OCI-LY3 (cell line): ENCODE data around the gene NME5.
"Not testable (repeated sequence)": the region's sequence is repeated elsewhere in the genome, so short reads cannot be mapped to it uniquely, and the experiment has no call there.

Source experiments
- H2AFZ ChIP-seq: fragments of 200-600, 300-600 bp; shearing (Covaris generic); 2 replicates; pipeline ENCODE4 v1.6.0; 2014; ENCODE audit warnings: antibody characterized with exemption, low read depth, low read length
- H3K27ac ChIP-seq: fragments of 200-600, 300-600 bp; sonication (generic); 2 replicates; pipeline ENCODE4 v1.5.1; 2014; ENCODE audit warnings: mild to moderate bottlenecking, low read length, moderate library complexity, mixed read lengths
- H3K27me3 ChIP-seq: fragments of 200-600, 300-600 bp; sonication (generic); 2 replicates; pipeline ENCODE4 v1.6.1; 2014; ENCODE audit warnings: low read depth, low read length, mixed read lengths
- H3K36me3 ChIP-seq: fragments of 200-600, 300-600 bp; sonication (generic); replicated peaks from 2 replicates; pipeline ENCODE3; 2014; ENCODE audit warnings: low read depth, low read length, mixed read lengths
- H3K4me1 ChIP-seq: fragments of 300-600, 200-600 bp; sonication (generic); 2 replicates; pipeline ENCODE4 v1.6.1; 2014; ENCODE audit warnings: low read length, mixed read lengths
- H3K4me2 ChIP-seq: fragments of 200-600, 300-600 bp; sonication (generic); 2 replicates; pipeline ENCODE4 v1.6.1; 2014; ENCODE audit warnings: low read length, mixed read lengths
- H3K4me3 ChIP-seq: fragments of 300-600, 200-600 bp; sonication (generic); 2 replicates; pipeline ENCODE4 v1.5.1; 2014; ENCODE audit warnings: antibody characterized with exemption, mild to moderate bottlenecking, low read length, moderate library complexity
- H3K79me2 ChIP-seq: fragments of 300-600, 200-600 bp; shearing (Covaris generic); 2 replicates; pipeline ENCODE4 v1.6.1; 2014; ENCODE audit warnings: mild to moderate bottlenecking, low read length, mixed read lengths
- H3K9ac ChIP-seq: fragments of 300-600, 200-600 bp; shearing (Covaris generic); 2 replicates; pipeline ENCODE4 v1.6.0; 2014; ENCODE audit warnings: mild to moderate bottlenecking, low read length, moderate library complexity
- H3K9me3 ChIP-seq: fragments of 200-600, 300-600 bp; shearing (Covaris generic); 2 replicates; pipeline ENCODE4 v1.6.1; 2014; ENCODE audit warnings: low read length, mixed read lengths; ENCODE audit not compliant: insufficient read depth
- H4K20me1 ChIP-seq: fragments of 200-600, 300-600 bp; sonication (generic); 2 replicates; pipeline ENCODE4 v1.6.1; 2016; ENCODE audit warnings: low read length, mixed read lengths; ENCODE audit not compliant: insufficient read depth
- EZH2phosphoT487 ChIP-seq: fragments of 200-600 bp; shearing (Covaris generic); IDR thresholded peaks from 2 replicates; pipeline ENCODE4 v1.6.1; 2018; ENCODE audit warnings: antibody characterized with exemption, mixed run types, low read depth
- TF ChIP-seq, protein P1 (sequence below): fragments of 200-600, 300-600 bp; sonication (generic); IDR thresholded peaks from 2 replicates; pipeline ENCODE4 v1.5.1; 2014; ENCODE audit warnings: antibody characterized with exemption, low read length, low read depth

Gene NME5

DNA sequence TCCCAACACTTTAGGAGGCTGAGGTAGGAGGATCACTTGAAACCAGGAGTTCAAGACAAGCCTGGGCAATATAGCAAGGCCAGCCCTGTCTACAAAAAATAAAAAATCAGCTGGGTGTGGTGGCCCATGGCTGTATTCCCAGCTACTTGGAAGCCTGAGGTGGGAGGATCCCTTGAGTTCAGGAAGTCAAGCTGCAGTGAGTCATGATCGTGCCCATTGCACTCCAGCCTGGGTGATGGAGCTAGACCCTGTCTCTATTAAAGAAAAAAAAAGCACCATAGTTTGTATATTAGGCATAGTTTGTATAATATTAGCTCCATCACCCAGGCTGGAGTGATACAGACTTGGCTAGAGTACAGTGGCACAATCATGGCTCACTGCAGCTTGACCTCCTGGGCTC is 9.6 kb upstream of the NME5 start:
- no peak overlapping the region for H3K27ac ChIP-seq
- no peaks in the 10 kb centered on the region for H4K20me1 ChIP-seq
- no peak overlapping the region for H3K4me2 ChIP-seq
- no peaks in the 10 kb centered on the region for H3K27me3 ChIP-seq
- H3K79me2 ChIP-seq, result no peaks in the 10 kb centered on the region
- TF ChIP-seq EZH2phosphoT487, result no peak
- TF ChIP-seq, protein P1, sequence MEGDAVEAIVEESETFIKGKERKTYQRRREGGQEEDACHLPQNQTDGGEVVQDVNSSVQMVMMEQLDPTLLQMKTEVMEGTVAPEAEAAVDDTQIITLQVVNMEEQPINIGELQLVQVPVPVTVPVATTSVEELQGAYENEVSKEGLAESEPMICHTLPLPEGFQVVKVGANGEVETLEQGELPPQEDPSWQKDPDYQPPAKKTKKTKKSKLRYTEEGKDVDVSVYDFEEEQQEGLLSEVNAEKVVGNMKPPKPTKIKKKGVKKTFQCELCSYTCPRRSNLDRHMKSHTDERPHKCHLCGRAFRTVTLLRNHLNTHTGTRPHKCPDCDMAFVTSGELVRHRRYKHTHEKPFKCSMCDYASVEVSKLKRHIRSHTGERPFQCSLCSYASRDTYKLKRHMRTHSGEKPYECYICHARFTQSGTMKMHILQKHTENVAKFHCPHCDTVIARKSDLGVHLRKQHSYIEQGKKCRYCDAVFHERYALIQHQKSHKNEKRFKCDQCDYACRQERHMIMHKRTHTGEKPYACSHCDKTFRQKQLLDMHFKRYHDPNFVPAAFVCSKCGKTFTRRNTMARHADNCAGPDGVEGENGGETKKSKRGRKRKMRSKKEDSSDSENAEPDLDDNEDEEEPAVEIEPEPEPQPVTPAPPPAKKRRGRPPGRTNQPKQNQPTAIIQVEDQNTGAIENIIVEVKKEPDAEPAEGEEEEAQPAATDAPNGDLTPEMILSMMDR, result no peak
- H3K4me3 ChIP-seq, result no peak overlapping the region
- H3K9me3 ChIP-seq, result no peaks in the 10 kb centered on the region
- no peak overlapping the region for H2AFZ ChIP-seq
- no peaks in the 10 kb centered on the region for H3K4me1 ChIP-seq
- no peaks in the 10 kb centered on the region for H3K36me3 ChIP-seq
- no peak overlapping the region for H3K9ac ChIP-seq

DNA sequence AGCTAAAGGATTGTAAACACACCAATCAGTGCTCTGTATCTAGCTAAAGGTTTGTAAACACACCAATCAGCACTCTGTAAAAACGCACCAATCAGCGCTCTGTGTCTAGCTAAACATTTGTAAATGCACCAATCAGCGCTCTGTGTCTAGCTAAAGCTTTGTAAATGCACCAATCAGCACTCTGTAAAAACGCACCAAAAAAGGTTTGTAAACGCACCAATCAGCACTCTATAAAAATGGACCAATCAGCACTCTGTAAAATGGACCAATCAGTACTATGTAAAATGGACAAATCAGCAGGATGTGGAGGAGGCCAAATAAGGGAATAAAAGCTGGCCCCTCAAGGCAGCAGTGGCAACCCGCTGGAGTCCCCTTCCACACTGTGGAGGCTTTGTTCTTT is 4.3 kb upstream of the NME5 start:
- H3K27me3 ChIP-seq, H3K4me2 ChIP-seq, H4K20me1 ChIP-seq, H3K79me2 ChIP-seq, H3K36me3 ChIP-seq, H3K4me3 ChIP-seq, H3K27ac ChIP-seq, H3K4me1 ChIP-seq, H3K9ac ChIP-seq, H2AFZ ChIP-seq, H3K9me3 ChIP-seq: not testable (repeated sequence)

DNA sequence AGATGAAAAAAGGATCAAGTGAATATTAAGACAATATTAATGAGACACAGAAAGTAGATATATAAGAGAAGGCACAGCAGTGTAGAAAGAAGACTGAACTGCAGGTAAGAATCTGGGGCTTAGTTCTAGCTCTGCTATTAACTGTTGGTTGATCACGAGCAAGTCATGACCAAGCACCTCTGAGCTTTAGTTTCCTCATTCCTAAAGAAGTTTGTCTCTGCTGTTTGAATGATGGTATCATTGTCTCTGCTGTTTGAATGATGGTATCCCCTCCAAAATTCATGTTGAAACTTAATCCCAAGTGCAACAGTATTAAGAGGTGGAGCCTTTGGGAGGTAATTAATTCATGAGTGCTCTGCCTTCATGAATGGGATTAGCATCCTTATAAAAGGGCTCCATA is 2.5 kb upstream of the NME5 start:
- Histone ChIP-seq H3K79me2 (no peaks in the 10 kb centered on the region), H3K9ac (no peak overlapping the region), H2AFZ (no peak overlapping the region), H3K4me3 (no peak overlapping the region), H3K9me3 (no peaks in the 10 kb centered on the region), H3K27me3 (no peaks in the 10 kb centered on the region), H3K36me3 (no peaks in the 10 kb centered on the region), H3K4me2 (no peak overlapping the region), H3K27ac (no peak overlapping the region), H3K4me1 (peaks cover 5% of the 10 kb centered on the region), H4K20me1 (no peaks in the 10 kb centered on the region)
- no peak for TF ChIP-seq EZH2phosphoT487
- TF ChIP-seq, protein P1, result no peak

DNA sequence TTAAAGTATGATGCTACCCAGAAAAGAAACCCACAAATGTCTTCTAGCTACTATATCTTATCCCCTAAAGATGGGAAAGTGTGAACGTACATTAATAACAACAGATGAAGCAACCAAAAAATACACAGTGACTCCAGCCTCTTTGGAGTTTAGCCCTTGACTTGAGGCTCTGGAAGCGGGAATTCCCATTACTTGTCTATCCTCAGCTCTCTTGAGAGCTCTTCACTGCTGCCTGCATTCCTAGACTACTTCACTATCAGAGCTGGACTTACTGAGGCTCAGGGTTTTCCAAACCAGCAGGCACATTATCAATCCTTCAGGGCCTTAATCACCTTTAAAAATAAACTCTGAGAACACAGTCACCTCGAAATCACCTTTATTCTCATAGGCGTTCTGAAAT is 1.0 kb upstream of the NME5 start:
- peak overlapping the region; percentile 68; the same call in 1 of the 2 replicates for H3K4me2 ChIP-seq

More for the DNA sequence above, 1.0 kb upstream of the NME5 start:
- Histone ChIP-seq H3K79me2 (no peaks in the 10 kb centered on the region), H3K27ac (no peak overlapping the region), H3K27me3 (no peaks in the 10 kb centered on the region), H2AFZ (no peak overlapping the region; the same call in 1 of the 2 replicates), H3K9me3 (no peaks in the 10 kb centered on the region), H3K36me3 (no peaks in the 10 kb centered on the region), H3K9ac (no peak overlapping the region), H3K4me1 (peaks cover 5% of the 10 kb centered on the region), H4K20me1 (no peaks in the 10 kb centered on the region), H3K4me3 (no peak overlapping the region)
- TF ChIP-seq, protein P1, result no peak
- TF ChIP-seq EZH2phosphoT487, result no peak
